Femur (tissue), 1 donor: ENCODE data around the gene FAM180A.
"Not testable (repeated sequence)": the region's sequence is repeated elsewhere in the genome, so short reads cannot be mapped to it uniquely, and the experiment has no call there.

Experiments
- DNase-seq: peaks from one replicate; pipeline ENCODE4 v3.0.0-alpha.2; 2017

FAM180A gene

DNA sequence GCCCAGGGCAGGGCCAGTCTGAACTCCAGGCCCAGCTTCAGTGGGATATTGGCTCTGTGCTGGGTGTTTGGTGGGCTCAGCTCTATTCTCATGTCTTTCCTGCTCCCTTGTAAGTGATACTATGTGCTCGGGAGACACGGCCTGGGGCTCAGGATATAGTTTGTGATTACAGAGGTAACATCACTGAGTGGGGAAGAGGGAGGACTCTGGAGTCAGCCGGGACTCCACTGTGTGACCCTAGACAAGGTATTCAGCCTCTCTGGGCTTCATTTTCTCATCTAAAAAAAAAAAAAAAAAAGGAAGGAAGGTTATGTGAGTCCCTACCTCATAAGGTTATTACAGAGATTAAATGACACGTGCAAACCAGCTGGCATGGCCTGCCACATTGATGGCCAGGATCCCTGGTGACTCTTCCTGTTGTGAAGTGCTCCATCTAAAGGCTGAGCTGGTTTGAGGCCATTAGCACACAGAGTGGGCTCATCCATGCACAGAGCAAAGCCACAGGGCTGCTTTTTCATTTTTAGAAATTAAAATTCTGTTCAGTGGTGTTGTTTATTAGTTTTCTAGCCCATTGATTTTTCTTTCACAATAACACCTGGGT, 36.3 kb downstream of the FAM180A start:
- DNase-seq = no peak

DNA sequence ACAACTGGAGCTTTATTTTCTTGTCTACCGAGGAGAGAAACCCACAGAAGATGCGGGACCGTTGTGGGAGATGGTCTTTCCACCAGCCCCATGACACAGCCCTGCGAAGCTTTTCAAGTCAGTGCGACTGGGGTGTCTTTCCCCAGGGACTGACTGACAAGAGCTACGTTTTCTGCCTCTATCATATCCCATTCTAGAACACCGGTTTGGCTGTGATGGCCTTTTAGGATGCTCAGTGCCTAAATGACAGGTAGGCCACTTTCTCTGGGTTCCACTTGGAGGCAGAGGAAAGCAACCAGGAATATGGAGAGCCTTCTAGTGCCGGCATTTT, 37.5 kb downstream of the FAM180A start:
- DNase-seq = no peak

DNA sequence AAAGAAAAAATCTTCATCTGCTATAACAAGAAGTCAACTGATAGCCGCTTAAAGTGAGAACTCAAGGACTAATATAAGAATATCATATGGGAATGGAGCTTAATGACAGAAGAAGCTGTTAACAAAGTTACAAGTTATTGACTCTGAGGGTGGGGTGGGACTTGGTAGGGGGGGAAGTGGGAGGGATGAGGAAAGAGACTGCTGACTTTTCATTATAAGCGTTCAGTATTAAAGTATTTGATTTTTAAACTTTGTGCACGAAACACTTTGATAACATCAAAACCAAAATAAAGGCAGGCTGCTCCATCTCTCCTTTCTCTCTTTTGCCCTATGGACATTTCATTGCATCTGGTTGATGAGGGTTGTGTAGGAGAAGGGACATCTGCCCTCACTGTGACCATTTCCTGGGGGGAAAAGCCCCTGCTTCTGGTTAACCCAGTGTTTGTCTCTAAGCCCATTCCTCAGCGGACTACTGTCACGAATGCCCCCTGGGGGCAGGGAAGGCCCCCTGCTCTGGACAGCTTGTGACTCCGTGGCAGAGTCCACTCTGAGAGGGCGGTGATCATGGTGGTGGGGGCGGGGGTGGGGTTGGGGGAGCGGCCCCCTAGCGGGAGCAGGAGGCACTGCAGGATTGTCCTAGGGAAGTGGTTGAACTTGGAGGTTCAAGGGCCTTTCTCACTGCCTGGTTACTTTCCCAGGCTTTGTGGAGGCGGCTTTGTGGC, 38.0 kb downstream of the FAM180A start:
- no peak for DNase-seq

DNA sequence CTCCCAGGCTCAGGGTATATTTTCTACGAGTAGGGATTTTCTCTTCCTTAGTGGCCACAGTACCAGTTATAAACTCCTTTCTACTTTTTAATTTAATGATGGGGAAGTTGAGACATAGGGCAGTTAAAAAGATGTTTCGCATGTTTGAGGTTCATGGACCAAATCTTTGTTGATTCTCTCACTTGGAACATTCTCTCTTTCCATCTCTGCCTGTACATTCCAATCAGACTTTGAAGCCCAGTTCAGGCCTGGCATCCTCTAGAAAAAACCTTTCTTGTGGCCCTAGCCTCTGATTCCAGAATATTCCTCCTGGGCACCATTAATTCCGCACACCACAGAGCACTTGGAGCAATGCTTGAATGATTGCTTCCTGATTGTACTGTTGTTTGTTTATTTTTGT, 39.1 kb downstream of the FAM180A start:
- DNase-seq = no peak

DNA sequence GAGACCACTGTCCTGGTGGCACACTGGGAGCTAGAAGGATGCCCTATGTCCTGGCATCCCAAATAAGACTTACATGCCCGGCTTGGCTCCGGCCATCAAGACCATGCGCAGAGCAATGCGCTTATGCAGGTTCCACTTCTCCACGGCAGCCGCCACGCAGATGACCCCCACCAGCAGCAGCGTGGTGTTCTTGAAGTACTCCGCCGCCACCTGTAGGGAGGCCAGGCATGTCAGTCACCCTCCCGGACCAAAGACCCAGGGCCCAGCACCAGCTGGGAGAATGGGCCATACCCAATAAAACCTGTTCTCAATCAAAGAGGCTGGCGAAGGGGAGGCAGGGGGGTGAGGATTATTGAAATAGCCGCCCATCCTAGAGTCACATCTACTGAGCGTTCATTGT, 40.6 kb downstream of the FAM180A start:
- no peak for DNase-seq

DNA sequence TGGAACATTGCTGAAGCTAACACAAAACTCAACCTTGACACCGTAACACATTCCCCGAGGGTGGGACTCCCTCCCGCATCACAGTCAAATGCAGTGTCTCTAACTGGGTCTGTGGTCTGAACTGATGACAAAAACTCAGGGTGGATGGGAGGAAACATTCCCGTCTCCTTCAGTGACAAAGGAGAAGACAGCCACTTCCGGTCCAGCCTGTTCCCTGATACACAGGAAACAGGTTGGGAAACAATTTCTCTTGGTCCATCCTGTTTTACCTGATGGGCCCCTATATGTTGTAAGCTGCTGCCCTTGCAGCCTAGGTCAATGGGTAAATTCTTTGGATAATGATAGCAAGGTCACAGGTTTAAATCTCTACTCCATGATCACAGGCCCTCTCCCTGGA, 41.0 kb downstream of the FAM180A start:
- no peak for DNase-seq

DNA sequence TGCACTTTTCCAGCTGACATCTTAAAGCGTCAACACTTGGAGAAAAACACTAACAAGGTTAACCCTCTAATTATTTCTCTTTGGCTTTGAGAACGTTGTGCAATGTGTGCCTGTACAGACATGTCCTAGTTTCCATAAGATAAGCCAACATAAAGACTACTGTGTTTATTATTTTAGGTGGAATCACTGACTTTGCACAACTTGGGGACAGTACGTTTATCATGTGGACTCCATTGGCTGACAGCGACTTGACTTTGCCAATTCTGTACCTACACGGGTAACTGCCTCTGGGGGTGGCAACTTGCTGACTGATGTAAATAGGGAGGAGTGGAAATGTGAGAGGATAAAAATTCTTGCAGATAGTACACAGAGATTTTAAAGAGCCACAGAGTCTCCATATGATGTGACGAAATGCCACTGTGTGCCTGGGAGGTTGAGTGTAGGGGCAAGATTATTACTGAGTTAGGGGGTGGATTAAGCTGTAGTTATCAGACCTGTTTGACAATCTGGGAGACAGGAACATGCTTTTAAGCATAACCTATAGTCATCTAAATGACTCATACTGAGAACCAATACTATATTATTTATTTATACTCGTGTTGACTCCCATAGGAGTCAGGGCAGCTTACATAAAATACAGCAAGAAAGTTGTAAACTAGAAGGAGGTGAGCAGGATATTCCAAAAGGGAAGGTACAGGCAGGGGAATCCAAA, 41.6 kb downstream of the FAM180A start:
- DNase-seq = no peak

DNA sequence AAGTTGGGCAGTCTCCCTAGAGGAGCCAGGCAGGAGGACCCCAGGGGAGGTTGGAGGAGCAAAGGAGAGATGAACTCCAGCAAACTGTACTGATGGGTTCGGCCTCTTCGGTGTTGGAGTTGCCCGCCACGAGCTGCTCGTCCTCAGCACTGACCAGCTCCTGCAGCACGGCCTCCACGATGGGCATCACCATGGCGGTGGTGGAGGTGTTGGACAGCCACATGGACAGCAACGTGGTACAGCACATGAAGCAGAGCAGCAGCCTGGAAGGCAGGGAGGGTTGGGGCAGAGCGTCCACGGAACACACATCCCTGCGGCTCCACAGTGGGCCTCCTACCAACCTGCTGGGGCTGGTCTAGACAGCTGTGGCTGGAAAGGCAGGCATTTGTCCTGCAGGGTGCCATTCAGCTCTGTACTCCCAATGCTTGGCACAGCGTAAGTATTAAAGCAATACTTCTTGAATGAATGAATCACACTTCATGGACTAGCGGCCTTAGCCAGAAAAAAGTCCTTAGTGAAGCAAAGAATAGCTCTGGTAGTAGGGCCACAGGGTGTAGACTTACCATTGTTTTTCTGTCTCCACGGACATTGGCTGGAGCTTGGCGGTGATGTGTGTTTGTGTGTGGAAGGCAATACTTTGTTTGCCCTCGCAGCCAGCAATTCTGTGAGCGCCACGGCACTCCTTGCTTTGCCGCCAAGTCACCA, 42.4 kb downstream of the FAM180A start:
- no peak for DNase-seq

DNA sequence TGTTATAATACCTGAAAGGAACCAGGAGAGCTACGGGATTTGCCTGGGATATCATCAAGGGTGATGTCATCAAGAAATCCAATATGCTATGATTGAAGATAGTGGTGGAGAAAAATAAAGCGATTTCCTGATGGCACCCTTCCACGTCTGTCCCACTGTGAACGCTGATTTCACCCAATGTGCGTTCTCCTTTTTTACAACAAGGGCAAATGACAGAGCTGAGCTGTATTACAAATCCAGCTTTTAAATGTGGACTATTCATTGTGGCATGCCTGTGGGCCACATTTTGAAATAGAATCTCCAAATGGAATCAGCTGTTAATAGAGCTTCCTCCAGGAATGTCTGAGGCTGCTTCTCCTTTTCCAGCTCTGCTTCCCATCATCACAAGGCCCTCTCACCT, 43.9 kb downstream of the FAM180A start:
- no peak for DNase-seq

DNA sequence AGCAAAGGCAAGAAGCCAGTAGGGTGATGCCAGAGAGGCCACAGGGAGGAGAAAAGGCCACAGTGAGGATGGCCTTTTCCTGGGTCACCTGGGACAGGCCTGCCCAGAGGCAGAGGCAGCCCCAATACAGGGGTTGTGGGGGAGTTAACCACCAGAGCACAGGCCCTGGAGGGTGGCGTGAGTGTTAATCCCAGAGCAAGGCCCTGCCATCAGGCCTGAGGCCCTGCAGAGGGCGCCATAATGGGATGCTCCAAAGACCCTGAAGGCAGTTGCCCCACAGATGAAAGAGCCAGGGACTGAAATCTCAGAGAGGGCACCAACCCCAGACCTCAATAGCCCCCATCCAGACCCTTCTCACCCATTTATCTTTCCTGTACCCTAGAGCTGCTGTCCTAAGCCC, 44.5 kb downstream of the FAM180A start:
- no peak for DNase-seq

DNA sequence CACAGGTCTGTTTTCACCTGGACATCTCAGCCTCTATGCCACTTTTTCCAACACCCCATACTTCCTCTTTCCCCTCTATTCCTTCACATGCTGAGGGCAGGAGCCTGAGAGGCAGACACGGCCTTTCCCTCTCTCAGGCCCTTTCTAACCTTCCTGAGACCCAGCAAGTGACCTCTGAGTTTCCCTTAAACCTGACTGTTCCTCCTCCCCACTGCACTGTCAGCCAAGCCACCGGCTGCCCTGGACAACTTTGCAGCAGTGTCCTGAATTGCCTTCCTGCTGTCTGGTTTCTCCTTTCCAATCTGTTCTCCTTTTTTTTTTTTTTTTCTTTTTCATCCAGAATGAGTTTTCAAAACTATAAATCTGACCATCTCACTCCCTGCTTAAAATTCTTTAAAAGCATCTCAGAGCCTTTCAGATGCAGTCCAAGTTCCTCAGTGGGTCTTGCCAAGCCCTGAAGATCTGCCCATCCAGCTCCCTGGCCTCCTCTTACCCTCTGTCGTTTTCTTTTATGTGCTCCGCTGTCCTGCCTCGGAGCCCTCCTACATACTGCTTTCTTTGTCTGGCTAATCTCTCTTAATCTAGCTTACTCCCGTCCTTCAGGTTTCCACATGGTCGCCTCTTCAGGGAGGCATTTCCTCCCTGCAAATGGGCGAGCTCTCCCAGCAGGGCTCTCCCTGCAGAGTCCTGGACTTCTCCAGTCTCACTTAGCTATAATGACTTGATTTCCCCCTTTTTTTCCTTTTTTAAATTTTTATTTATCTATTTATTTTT, 51.1 kb downstream of the FAM180A start:
- DNase-seq = no peak

DNA sequence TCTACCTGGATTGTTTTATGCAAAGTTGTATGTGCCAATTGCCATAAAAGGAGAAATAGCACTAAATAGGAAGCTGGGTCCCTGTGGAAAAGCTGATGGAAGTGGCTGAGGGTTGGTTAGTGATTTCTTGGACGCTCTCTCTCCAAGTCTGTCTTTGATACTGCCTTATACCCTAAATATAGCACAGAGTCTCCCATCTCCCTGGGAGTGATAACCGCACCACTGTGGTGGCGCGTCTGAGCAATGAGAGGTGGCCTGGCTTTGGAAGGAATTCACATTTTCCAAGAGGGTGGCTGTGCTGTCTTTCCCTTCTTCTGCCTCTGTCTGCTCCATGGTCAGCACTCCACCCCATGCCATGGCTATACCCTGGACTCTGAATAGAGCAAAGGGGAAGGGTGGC, 55.1 kb downstream of the FAM180A start:
- no peak for DNase-seq

DNA sequence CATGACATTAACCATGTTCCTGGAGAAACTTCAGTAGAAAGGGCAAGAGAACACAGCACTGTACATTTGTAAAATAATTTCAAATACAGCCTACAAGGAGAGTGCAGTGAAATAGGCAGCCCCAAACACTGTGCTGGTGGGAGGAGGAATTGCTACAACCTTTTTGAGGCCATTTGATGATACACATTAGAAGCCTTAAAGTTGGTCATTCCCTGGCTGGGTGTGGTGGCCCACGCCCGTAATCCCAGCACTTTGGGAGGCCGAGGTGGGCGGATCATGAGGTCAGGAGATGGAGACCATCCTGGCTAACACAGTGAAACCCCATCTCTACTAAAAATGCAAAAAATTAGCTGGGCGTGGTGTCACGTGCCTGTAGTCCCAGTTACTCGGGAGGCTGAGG, 56.0 kb downstream of the FAM180A start:
- not testable (repeated sequence) for DNase-seq

DNA sequence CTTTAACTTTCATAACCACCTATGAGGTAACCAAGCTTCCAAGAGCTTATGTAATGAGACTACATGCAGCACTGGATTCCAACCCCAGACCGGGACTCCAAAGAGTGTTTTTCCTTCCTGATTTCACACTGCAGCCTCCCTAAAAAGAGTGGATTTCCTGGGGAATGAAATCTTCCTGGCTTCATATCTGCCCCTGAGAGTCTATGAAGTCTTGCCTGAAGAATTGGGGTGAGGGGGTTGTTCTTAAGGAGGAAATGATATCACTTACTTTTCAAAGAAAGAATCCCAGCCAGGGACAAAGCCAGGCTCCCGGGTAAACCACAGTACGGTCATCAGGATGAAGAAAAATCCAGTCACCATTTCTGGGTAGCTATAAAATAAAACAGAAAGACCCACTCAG, 56.6 kb downstream of the FAM180A start:
- DNase-seq = no peak

DNA sequence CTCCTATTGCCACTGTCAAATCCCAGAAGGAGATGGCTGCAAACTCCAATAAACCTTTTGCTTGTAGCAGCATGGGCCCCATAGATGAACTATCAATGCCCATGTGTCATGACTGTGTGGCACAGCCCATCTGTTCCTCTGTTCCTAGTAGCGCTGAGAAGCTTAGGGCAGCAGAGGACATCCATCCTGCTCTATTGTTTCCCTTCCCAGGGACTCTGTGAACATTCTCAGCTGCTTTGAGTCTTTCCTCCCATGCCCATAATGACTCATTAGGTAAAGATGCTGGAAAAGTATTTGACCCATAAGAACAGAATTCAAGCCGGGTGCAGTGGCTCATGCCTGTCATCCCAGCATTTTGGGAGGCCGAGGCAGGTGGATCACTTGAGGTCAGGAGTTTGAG, 58.0 kb downstream of the FAM180A start:
- no peak for DNase-seq

DNA sequence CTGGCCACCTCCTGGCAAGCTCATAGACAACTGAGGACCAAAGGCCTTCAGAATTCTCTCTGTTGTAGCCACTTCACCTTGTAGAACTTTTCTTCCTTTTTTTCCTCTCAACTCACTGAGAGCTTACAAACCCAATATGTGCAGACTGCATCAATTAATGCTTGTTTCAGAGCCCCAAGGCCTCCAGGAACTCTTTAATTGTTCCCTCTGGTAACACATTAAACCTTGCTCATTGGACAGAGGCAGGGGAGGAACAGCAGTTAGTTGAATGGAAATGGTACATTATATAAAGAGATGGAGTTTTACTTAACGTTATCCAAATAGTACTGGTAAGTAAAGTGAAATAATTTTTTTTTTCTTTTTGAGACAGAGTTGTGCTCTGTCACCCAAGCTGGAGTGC, 61.1 kb downstream of the FAM180A start:
- no peak for DNase-seq

DNA sequence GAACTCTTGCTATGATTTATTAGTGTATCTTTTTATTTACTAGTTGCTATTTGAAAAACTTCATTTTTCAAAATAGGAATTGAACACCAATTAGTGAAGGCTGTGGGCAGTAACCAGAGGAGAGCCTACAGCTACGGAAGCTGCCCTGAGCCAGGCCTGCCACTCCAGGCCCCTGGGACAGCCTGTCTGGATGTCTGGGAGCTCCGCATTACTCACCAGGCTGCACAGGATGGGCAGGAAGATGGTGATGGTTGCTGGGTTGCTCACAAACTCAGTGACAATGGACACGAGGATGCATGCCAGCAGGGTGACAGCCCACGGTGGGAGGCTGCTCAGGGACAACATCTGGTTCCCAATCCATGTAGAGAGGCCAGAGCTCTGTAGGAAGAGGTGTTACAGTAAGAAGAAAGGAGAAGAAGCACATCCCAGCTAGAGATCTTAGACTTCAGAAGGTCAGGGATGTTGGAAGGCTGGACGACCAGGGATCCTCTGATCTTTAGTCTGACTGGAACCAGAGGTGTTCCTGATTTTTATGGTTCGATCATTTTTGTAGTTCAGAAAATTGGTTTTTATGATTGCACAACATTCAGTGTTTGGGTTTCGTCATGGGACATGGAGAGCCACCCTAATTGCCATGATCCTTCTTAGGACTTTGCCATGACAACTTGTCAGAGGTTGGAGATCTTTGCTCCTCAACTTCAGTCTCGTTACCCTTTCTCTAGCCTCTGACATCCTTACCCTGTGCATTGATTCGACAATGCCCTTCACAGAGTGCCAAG, 63.1 kb downstream of the FAM180A start:
- no peak for DNase-seq

DNA sequence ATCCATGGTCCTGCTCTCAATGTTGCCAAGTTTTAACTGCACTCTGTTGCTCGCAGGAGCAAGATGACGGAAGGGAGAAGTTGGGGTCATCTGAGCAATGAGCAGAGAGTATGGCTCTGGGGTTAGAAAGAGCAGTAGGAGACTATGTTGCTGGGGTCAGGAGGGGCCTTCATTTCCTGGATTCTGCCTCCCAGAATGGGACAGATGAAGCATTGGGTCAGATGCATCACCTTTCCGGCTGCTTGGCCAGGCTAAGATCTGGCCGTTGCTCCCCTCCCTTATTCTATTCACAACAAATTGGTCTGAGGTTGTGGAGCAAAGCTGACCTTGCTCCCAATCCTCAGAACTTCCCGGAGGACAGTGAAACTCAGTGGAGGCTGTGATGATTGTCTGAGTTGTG, 63.9 kb downstream of the FAM180A start:
- DNase-seq = no peak

DNA sequence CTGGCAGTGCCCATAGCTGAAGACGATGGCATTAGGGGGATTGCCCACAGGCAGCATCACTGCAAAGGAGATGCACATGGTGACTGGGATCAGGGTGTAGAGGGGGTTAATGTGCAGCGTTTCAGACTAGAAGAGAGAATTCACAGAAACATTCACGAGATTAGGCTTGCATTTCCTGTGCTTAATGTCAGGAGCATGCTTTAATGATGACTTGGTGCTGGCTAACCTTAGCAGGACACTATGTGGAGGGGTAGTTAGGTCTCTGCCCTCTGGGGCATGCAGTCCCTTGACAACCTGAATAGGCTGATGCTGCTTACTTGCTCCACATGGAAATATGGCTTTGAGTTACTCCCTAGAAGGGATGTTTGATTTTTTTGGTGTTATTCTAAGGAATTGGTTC, 64.5 kb downstream of the FAM180A start:
- DNase-seq = no peak

DNA sequence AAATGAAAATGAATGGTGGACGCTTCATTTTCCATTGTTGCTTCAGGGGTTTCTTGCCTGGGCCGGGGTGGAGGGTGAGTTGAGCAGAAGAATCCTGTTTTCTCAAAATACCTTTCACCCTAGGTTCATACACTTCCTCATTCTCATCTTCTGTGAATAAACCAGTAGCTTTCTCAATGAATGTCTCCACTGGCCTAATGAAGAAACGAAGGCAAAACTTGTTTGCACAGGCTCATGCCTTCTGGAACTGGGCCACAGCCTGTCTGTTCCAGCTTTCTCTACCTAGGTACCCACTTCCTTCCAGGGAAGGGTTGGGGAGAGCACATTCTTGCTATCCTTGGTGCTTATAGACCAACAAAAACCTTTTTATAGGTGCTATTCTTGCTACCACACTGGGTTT, 65.0 kb downstream of the FAM180A start:
- DNase-seq = no peak

DNA sequence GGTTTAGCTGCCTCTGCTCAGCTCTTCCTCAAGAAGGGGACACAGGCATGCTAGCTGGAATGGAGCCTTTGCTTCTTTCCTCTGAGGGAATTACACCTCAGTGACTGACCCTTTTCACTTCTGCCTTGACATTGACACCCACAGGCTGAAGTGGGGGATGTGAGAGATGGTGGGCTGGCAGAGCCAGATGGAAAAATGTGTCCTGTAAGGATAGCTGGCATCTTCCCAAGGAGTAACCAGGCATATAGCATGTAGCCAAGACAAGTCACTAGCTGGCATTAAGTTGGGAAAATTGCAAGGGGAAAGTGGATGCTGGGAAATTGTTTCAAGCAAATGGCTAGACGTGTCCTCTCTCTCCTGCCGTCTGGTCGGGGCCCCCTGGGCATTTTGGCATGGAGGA, 66.4 kb downstream of the FAM180A start:
- DNase-seq = peak; percentile 29

DNA sequence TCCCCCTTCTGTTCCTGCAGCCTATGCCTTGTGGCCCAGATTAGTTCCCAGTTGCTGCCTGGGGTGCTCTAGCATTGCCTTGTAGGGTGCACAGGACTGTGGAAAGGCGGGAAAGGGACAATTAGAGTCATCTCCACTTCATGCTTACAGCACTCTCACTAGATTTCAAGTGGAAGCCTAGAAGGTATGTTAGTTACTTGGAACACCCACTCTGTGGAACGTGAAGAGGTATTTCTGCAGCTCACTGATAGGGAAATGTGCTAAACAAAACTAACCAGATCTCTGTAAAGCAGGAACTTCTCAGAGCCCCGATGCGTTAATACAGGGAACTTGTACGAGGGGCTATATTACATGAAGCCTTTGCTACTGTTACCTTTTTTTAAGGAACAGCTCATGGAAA, 66.9 kb downstream of the FAM180A start:
- no peak for DNase-seq
